HG02759 (cell line): ENCODE measurements around the gene NPPC.
"Not testable (repeated sequence)": the region's sequence is repeated elsewhere in the genome, so short reads cannot be mapped to it uniquely, and the experiment has no call there.

ENCODE experiments used
- ATAC-seq: cut with Tn5 transposase; IDR thresholded peaks from one replicate; pipeline ENCODE4 v1.9.1; 2021; ENCODE audit warnings: mild to moderate bottlenecking, moderate library complexity; ENCODE audit not compliant: unreplicated experiment

Gene NPPC

GRCh38 chr2:231890896-231891513 lies 35.2 kb downstream of the NPPC start:
- ATAC-seq = no peak

- no peak for ATAC-seq
Measured at GRCh38 chr2:231887756-231888155, 38.4 kb downstream of the NPPC start.

- no peak for ATAC-seq
Measured at GRCh38 chr2:231886071-231886681, 40.0 kb downstream of the NPPC start.

GRCh38 chr2:231884438-231885140 lies 41.6 kb downstream of the NPPC start:
- no peak for ATAC-seq

GRCh38 chr2:231883468-231883881 lies 42.7 kb downstream of the NPPC start:
- no peak for ATAC-seq

GRCh38 chr2:231882646-231883045 lies 43.5 kb downstream of the NPPC start:
- ATAC-seq = no peak

- ATAC-seq = not testable (repeated sequence)
Measured at GRCh38 chr2:231880371-231880770, 45.8 kb downstream of the NPPC start.

- ATAC-seq = no peak
Measured at GRCh38 chr2:231879216-231879615, 47.0 kb downstream of the NPPC start.

GRCh38 chr2:231877533-231878456 lies 48.4 kb downstream of the NPPC start:
- ATAC-seq = no peak

- no peak for ATAC-seq
Measured at GRCh38 chr2:231874944-231875343, 51.3 kb downstream of the NPPC start.
